H1 (cell line): Measurements from ENCODE around the gene LDHAL6A. TPM values are rescaled to one million over a fixed set of nuclear protein-coding genes. Genes with fewer than 3 reads are reported as not detected.

Experiments used
- CTCF ChIA-PET: fragments of 300-600 bp; sonication (Branson Sonifier 250); formaldehyde crosslinking; loops from one replicate; lab custom pipeline; 2021; ENCODE audit not compliant: partially characterized antibody; lab: Charles Lee
- POLR2A ChIA-PET: fragments of 300-600 bp; sonication (Branson Sonifier 250); formaldehyde crosslinking; loops from one replicate; lab custom pipeline; 2021; ENCODE audit warnings: inconsistent platforms; ENCODE audit not compliant: partially characterized antibody; lab: Charles Lee
- DNase-seq, 2 experiments: peaks; one replicate each; pipeline versions ENCODE4 v3.0.0 to v3.0.0-alpha.2; 2010 to 2022; ENCODE audit warnings: low spot score in 2 of 2, low read depth in 1 of 2, mixed read lengths in 1 of 2
- FAIRE-seq: peaks from 2 replicates; lab custom pipeline; 2011; peaks lifted over from hg19 to GRCh38; lab: Jason Lieb, UNC
- H2AFZ ChIP-seq: 2 replicates; pipeline ENCODE4 v1.8.1; 2012; ENCODE audit warnings: low read length, inconsistent platforms
- H2AK5ac ChIP-seq: 2 replicates; pipeline ENCODE4 v1.6.1; 2013; ENCODE audit warnings: low read depth, low read length
- H2BK120ac ChIP-seq: replicated peaks from 2 replicates; pipeline ENCODE3; 2013; ENCODE audit warnings: low read depth, low read length, inconsistent platforms
- H2BK12ac ChIP-seq: 2 replicates; pipeline ENCODE4 v1.6.1; 2013; ENCODE audit warnings: low read depth, low read length
- H2BK15ac ChIP-seq: 2 replicates; pipeline ENCODE4 v1.6.1; 2013; ENCODE audit warnings: low read length
- H2BK20ac ChIP-seq: 2 replicates; pipeline ENCODE4 v1.6.1; 2013; ENCODE audit warnings: low read length
- H2BK5ac ChIP-seq: 2 replicates; pipeline ENCODE4 v1.6.1; 2013; ENCODE audit warnings: low read depth, low read length
- H3K14ac ChIP-seq: 2 replicates; pipeline ENCODE4 v1.6.1; 2013; ENCODE audit warnings: inconsistent platforms; ENCODE audit not compliant: insufficient read length
- H3K18ac ChIP-seq: 2 replicates; pipeline ENCODE4 v1.6.1; 2013; ENCODE audit warnings: low read length; ENCODE audit errors: extremely low read depth
- H3K23ac ChIP-seq: 2 replicates; pipeline ENCODE4 v1.6.1; 2013; ENCODE audit warnings: inconsistent platforms; ENCODE audit not compliant: insufficient read length
- H3K23me2 ChIP-seq: 2 replicates; pipeline ENCODE4 v1.6.1; 2013; ENCODE audit warnings: low read depth, low read length
- H3K27ac ChIP-seq: 2 replicates; pipeline ENCODE4 v1.6.1; 2011; ENCODE audit warnings: low read depth, low read length, inconsistent platforms
- H3K27me3 ChIP-seq, 4 experiments: replicated peaks in 1 of 4; 1 replicate in 1 of 4; 2 replicates in 3 of 4; pipeline versions ENCODE4 v1.6.1 to v1.8.1; 2011 to 2013; ENCODE audit warnings: low read length in 3 of 4, mild to moderate bottlenecking in 3 of 4, inconsistent platforms in 2 of 4, mixed read lengths in 2 of 4, moderate library complexity in 1 of 4; ENCODE audit not compliant: control insufficient read depth in 3 of 4, insufficient read depth in 3 of 4; ENCODE audit errors: extremely low read depth in 1 of 4
- H3K36me3 ChIP-seq, 4 experiments: 2 replicates each; pipeline versions ENCODE4 v1.6.1 to v1.8.1; 2011 to 2013; ENCODE audit warnings: mild to moderate bottlenecking in 4 of 4, low read length in 3 of 4, moderate library complexity in 2 of 4, control low read depth in 1 of 4, inconsistent platforms in 1 of 4; ENCODE audit not compliant: insufficient read depth in 4 of 4, control insufficient read depth in 2 of 4
- H3K4ac ChIP-seq: replicated peaks from 2 replicates; pipeline ENCODE3; 2013; ENCODE audit warnings: low read length, low read depth, mixed read lengths, inconsistent platforms; ENCODE audit not compliant: insufficient read length
- H3K4me1 ChIP-seq, 4 experiments: replicated peaks in 1 of 4; 1 replicate in 1 of 4; 2 replicates in 3 of 4; pipeline versions ENCODE4 v1.6.1 to v1.8.1; 2011 to 2013; ENCODE audit warnings: low read length in 3 of 4, inconsistent platforms in 2 of 4, mixed read lengths in 1 of 4; ENCODE audit not compliant: insufficient read depth in 4 of 4, control insufficient read depth in 3 of 4
- H3K4me2 ChIP-seq, 2 experiments: 2 replicates each; pipeline versions ENCODE4 v1.6.1 to v1.8.1; 2011 to 2013; ENCODE audit warnings: low read depth in 2 of 2, low read length in 2 of 2, control low read depth in 1 of 2, inconsistent platforms in 1 of 2, mild to moderate bottlenecking in 1 of 2; ENCODE audit not compliant: insufficient read depth in 1 of 2
- H3K4me3 ChIP-seq, 4 experiments: fragments of 200-600, 300-600 bp in 1 of 4; sonication (generic), shearing (Covaris generic), sonication (Bioruptor Twin) in 1 of 4; 2 replicates each; pipeline versions ENCODE4 v1.5.1 to v1.8.1; 2011 to 2016; ENCODE audit warnings: low read length in 4 of 4, low read depth in 3 of 4, control low read depth in 2 of 4, inconsistent platforms in 2 of 4, mild to moderate bottlenecking in 2 of 4, mixed read lengths in 1 of 4, moderate library complexity in 1 of 4; ENCODE audit not compliant: insufficient read depth in 2 of 4; ENCODE audit errors: extremely low read depth in 1 of 4
- H3K56ac ChIP-seq: replicated peaks from 2 replicates; pipeline ENCODE3; 2013; ENCODE audit warnings: low read depth, mild to moderate bottlenecking, mixed read lengths, low read length, inconsistent platforms; ENCODE audit not compliant: insufficient read length
- H3K79me1 ChIP-seq: 2 replicates; pipeline ENCODE4 v1.6.1; 2013; ENCODE audit warnings: low read depth, low read length, control low read depth
- H3K79me2 ChIP-seq, 2 experiments: 2 replicates each; pipeline versions ENCODE4 v1.6.1 to v1.8.1; 2012 to 2013; ENCODE audit warnings: low read length in 2 of 2, mild to moderate bottlenecking in 2 of 2, inconsistent platforms in 1 of 2; ENCODE audit not compliant: insufficient read depth in 2 of 2, control insufficient read depth in 1 of 2
- H3K9ac ChIP-seq, 4 experiments: replicated peaks in 1 of 4; 1 replicate in 1 of 4; 2 replicates in 3 of 4; pipeline versions ENCODE4 v1.6.1 to v1.8.1; 2011 to 2013; ENCODE audit warnings: low read depth in 3 of 4, low read length in 3 of 4, control low read depth in 2 of 4, mild to moderate bottlenecking in 2 of 4, moderate library complexity in 2 of 4, inconsistent platforms in 1 of 4; ENCODE audit errors: extremely low read depth in 1 of 4
- H3K9me3 ChIP-seq, 2 experiments: 2 replicates each; pipeline versions ENCODE4 v1.6.1 to v1.8.1; 2012 to 2013; ENCODE audit warnings: mild to moderate bottlenecking in 2 of 2, moderate library complexity in 2 of 2, control low read depth in 1 of 2, inconsistent platforms in 1 of 2, low read depth in 1 of 2, low read length in 1 of 2, mixed read lengths in 1 of 2; ENCODE audit not compliant: insufficient read depth in 2 of 2
- H4K20me1 ChIP-seq, 2 experiments: replicated peaks in 1 of 2; 2 replicates each; pipeline versions ENCODE3 to v1.8.1; 2011 to 2013; ENCODE audit warnings: inconsistent platforms in 2 of 2, low read length in 2 of 2, mild to moderate bottlenecking in 1 of 2; ENCODE audit not compliant: insufficient read depth in 2 of 2, control insufficient read depth in 1 of 2
- H4K5ac ChIP-seq: 2 replicates; pipeline ENCODE4 v1.6.1; 2013; ENCODE audit warnings: low read length, low read depth, mixed read lengths, inconsistent platforms; ENCODE audit not compliant: insufficient read length
- H4K8ac ChIP-seq: 2 replicates; pipeline ENCODE4 v1.8.0; 2013; ENCODE audit warnings: mild to moderate bottlenecking, moderate library complexity, low read length, inconsistent platforms; ENCODE audit not compliant: insufficient read depth; ENCODE audit errors: extremely low read depth
- H4K91ac ChIP-seq: replicated peaks from 2 replicates; pipeline ENCODE3; 2013; ENCODE audit warnings: low read length, mixed read lengths, inconsistent platforms; ENCODE audit not compliant: insufficient read length
- CBX8 ChIP-seq: fragments of 300-800, 300-1000 bp; sonication (generic); IDR thresholded peaks from 2 replicates; pipeline ENCODE4 v1.7.1; 2016; ENCODE audit warnings: low read depth, low read length, borderline replicate concordance
- HDAC2 ChIP-seq, 2 experiments: fragments of 300-600 bp in 1 of 2; sonication (generic) in 1 of 2; IDR thresholded peaks; 2 replicates each; pipeline ENCODE4 v1.6.1; 2011 to 2012; ENCODE audit warnings: low read depth in 2 of 2, low read length in 2 of 2, mild to moderate bottlenecking in 2 of 2, moderate library complexity in 2 of 2, borderline replicate concordance in 1 of 2, inconsistent platforms in 1 of 2
- JUND ChIP-seq: IDR thresholded peaks from 2 replicates; pipeline ENCODE4 v1.6.1; 2011; ENCODE audit warnings: mild to moderate bottlenecking, improper control_type of control experiment, low read length
- NRF1 ChIP-seq: IDR thresholded peaks from 2 replicates; pipeline ENCODE4 v1.6.1; 2011; ENCODE audit warnings: mild to moderate bottlenecking, low read depth, low read length, improper control_type of control experiment
- POU5F1 ChIP-seq: IDR thresholded peaks from 2 replicates; pipeline ENCODE4 v1.6.1; 2011; ENCODE audit warnings: low read depth, mild to moderate bottlenecking, low read length, moderate library complexity
- SRF ChIP-seq: IDR thresholded peaks from 2 replicates; pipeline ENCODE4 v1.6.1; 2011; ENCODE audit warnings: mild to moderate bottlenecking, low read depth, low read length, moderate library complexity
- SUZ12 ChIP-seq: fragments of 200-600 bp; sonication (generic); IDR thresholded peaks from 2 replicates; pipeline ENCODE4 v1.6.1; 2012; ENCODE audit warnings: mild to moderate bottlenecking, inconsistent platforms, low read length, moderate library complexity, mixed read lengths
- WGBS, 2 experiments: shearing (Covaris generic) in 1 of 2; methylation state at CpG; one replicate each; pipeline versions ENCODE4 v1.1.6 to v1.1.7; 2013 to 2015; ENCODE audit warnings: low lambda C conversion rate in 2 of 2, mixed read lengths in 2 of 2, inconsistent platforms in 1 of 2, low coverage in 1 of 2, missing lambda C conversion rate in 1 of 2; ENCODE audit not compliant: insufficient replicate concordance in 2 of 2, insufficient coverage in 1 of 2, insufficient read length in 1 of 2; ENCODE audit errors: extremely low coverage in 1 of 2, missing lambda C conversion rate in 1 of 2; 5-methylcytosine and 5-hydroxymethylcytosine counted together
- polyA plus RNA-seq, 7 experiments: library from polyadenylated mRNA; depleted of rRNA in 3 of 7; stranded (reverse) in 5 of 7; unstranded in 2 of 7; fragments of >200 nt in 5 of 7; fragments of 200-250 nt in 2 of 7; gene quantifications; 1 replicate in 5 of 7; 2 replicates in 1 of 7; 4 replicates in 1 of 7; pipeline versions ENCODE4 v1.2.1 to v1.2.3, GENCODE V29; 2011 to 2013; ENCODE audit warnings: missing spikeins in 2 of 7, mixed read lengths in 2 of 7
- total RNA-seq: library from RNA; stranded (reverse); fragmentation: NEBNext Ultra II Directional; extraction: Animal tissue kit (Norgen Biotek cat#: 25700); gene quantifications from 2 replicates; pipeline ENCODE4 v1.2.1, GENCODE V29; 2021

LDHAL6A gene
- total and polyA plus RNA-seq, 2 of the 8 experiments (the other 6 are each of a cell fraction or from before 2014, with no cell fraction given), result not detected

DNA sequence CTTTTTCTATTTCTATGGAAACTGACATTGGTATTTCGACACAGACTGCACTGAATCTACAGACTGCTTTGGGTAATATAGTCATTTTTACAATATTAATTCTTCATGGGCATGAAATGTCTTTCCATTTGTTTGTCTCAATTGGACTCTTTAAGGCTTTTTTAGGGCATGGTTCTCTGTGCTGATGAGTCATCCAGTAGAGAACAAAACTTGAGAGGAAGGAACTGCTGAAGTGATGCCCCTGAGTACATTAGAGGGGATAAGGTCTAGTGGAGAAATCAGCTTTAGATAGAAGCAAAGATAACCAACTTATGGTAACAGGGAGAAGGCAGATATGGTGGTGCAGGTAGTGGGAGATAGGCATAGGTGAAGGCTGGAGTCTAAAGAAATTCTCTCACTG is 46.0 kb downstream of the LDHAL6A start:
- Histone ChIP-seq H2BK5ac (no peak overlapping the region), H3K9ac (no peak overlapping the region), H4K8ac (no peak overlapping the region), H4K5ac (no peak overlapping the region), H4K20me1 (peaks cover 0 to 1% of the 10 kb centered on the region in 2 experiments), H2BK15ac (no peak overlapping the region), H2BK12ac (no peak overlapping the region), H3K23ac (no peak overlapping the region), H3K18ac (no peak overlapping the region), H3K79me1 (no peaks in the 10 kb centered on the region), H3K56ac (no peak overlapping the region), H4K91ac (no peak overlapping the region), H3K79me2 (no peaks in the 10 kb centered on the region), H2AK5ac (no peak overlapping the region), H2AFZ (no peak overlapping the region), H3K36me3 (peaks cover 3 to 32% (median 19%) of the 10 kb centered on the region in 4 experiments; a peak in 7 of 8 replicates), H3K23me2 (no peaks in the 10 kb centered on the region), H3K4me3 (no peak overlapping the region), H3K4me1 (no peaks in the 10 kb centered on the region), H3K4ac (no peak overlapping the region), H2BK20ac (no peak overlapping the region), H3K9me3 (no peaks in the 10 kb centered on the region), H3K4me2 (no peak overlapping the region), H3K14ac (no peak overlapping the region), H3K27me3 (no peaks in the 10 kb centered on the region), H3K27ac (no peak overlapping the region), H2BK120ac (no peak overlapping the region)
- FAIRE-seq, result no peak
- CTCF ChIA-PET, result interaction anchor here (1.5 kb wide), 1 partner anchor 10 kb away, joined by 4 read pairs; no protein-coding TSS in a partner anchor
- no peak for TF ChIP-seq CBX8
- TF ChIP-seq SRF, result no peak
- no peak for TF ChIP-seq JUND
- no peak for TF ChIP-seq HDAC2 (IDR thresholded peaks at IDR 0.05; ENCODE audit: borderline replicate concordance in 1 of 2, low read depth in 2 of 2, low read length in 2 of 2)
- no peak for TF ChIP-seq NRF1
- no peak for TF ChIP-seq SUZ12
- TF ChIP-seq POU5F1, result no peak
- 74% methylated on average over 1 of the region's 1 CpG; no CpG with 5 or more reads in 1 of the 2 experiments for WGBS, 2 experiments
- POLR2A ChIA-PET, result interaction anchor here (0.5 kb wide), 1 partner anchor 221 kb away, joined by 3 read pairs; no protein-coding TSS in a partner anchor
- no peak for DNase-seq
